Measurements from ENCODE around the gene CMIP.

The CMIP gene

DNA sequence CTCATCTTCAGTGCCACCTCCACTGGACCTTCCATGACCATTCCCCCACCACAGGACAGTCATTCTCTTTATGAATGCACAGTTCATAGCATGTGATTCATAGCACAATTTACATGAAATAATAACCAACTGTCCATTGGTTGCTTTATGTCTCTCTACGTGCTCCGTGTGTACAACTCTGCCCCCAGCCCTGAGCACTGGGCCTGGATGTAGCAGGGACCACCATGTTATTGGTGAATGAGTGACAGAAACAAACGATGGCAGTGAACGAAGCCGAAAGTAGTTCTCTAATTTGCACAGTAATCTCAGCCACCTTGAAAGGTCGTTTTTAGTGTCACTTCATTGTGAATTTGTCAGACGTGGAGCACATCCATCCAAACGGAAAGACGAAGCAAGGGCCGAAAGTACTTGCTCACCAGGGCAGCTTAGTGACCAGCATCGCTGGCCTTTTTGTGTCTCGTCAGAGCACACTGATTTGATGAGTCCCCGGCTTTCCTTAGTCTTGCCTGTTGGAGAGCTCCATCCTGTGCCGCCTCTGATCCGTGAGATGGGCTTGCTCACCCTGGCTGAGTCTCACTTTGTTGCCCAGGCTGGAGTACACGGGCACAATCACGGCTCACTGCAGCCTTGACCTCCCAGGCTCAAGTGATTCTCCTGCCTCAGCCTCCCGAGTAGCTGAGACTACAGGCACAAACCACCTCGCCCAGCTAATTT, 95.3 kb downstream of the CMIP start:
- DNase-seq: no peak

DNA sequence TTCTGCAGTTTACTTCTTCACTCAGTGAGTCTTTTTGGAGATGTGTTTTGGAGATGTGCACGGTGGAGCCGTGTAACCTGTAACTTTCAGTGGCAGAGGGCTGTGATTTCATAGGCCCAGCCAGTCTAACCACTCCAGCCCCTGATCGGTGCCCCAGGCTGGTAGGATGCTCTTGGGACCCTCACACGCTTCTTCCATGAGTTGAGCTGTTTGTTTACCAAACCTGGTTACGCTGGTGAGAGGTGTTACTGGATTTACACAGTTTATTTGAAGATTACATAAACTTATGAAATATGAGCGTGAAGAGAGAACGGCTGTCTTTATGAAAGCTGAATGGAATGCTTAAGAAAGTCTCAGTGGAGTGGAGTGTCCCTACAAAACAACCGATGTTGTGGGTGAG, 96.7 kb downstream of the CMIP start:
- no peak for DNase-seq

DNA sequence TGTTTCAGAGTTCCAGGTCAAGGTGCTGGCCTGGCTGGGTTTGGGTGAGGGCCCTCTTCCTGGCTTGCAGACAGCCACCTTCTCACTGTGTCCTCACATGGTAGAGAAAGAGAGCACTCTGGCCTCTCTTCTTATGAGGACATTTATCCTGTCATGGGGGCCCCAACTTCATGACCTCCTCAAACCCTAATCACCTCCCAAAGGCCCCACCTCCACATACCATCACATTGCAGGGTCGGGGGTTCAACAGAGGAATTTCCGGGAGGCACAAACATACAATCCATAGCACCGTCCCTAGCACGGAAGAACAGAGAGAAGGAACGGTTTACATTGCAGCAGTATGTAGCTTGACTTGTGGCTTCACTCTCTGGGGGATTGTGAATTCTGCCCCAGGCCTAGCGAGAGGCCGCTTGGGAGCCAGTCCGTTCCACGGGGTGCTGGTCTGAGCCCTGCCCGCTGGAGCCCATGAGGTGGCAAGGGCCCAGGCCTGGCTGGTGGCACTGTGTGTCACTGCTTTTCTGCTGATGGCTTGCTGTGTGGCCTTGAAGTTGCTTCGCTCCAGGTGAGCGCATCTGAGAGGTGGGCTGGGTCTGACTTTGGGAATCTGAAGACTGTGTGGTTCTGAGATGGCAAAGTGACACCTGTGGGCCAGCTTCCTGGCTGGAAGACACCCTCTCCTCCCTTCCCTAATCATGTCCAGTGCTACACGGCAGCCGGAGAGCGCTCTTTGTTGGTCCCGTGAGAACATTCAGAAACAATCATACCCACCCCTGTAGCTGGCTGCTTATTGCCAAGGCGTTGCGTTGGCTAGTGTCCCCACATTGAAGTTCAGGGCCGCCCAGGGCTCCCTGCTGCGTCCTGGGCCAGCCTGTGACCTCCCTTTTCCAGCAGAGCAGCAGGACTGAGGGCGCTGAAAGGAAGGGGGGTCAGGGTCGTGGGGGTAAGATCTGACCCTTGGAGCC, 98.3 kb downstream of the CMIP start:
- DNase-seq: no peak

- no peak for DNase-seq
These were observed 99.0 kb downstream of the CMIP start for GRCh38 chr16:81543571-81543970.

GRCh38 chr16:81544261-81544660, 99.7 kb downstream of the CMIP start:
- DNase-seq: peak; percentile 62 to 67

- no peak for DNase-seq
These were observed 100.2 kb downstream of the CMIP start for GRCh38 chr16:81544700-81545271.

GRCh38 chr16:81545470-81546250, 101.1 kb downstream of the CMIP start:
- DNase-seq: no peak

DNA sequence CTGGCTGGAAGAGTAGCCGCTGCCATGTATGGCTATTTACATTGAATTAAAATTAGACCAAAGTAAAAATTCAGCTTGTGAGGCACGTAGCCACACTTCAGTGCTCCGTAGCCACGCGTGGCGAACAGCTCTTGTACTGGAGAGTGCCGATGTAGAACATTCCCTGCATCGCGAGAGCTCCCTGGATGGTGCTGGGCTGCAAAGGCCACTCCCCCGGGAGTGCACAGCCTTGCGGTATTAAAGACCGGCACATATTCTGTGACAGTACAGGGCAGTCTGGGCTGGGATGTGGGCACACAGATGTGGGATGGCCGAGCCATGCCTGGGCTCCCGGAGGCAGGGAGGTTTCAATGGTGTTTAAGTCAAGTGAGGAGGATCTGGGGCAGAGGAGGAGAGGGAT, 102.2 kb downstream of the CMIP start:
- DNase-seq: no peak

GRCh38 chr16:81547194-81547938, 102.8 kb downstream of the CMIP start:
- no peak for DNase-seq

- DNase-seq: no peak
These were observed 103.3 kb downstream of the CMIP start for GRCh38 chr16:81547939-81548216.

- DNase-seq: no peak
These were observed 103.9 kb downstream of the CMIP start for GRCh38 chr16:81548551-81548875.

- no peak for DNase-seq
These were observed 104.4 kb downstream of the CMIP start for GRCh38 chr16:81548876-81549546.

DNA sequence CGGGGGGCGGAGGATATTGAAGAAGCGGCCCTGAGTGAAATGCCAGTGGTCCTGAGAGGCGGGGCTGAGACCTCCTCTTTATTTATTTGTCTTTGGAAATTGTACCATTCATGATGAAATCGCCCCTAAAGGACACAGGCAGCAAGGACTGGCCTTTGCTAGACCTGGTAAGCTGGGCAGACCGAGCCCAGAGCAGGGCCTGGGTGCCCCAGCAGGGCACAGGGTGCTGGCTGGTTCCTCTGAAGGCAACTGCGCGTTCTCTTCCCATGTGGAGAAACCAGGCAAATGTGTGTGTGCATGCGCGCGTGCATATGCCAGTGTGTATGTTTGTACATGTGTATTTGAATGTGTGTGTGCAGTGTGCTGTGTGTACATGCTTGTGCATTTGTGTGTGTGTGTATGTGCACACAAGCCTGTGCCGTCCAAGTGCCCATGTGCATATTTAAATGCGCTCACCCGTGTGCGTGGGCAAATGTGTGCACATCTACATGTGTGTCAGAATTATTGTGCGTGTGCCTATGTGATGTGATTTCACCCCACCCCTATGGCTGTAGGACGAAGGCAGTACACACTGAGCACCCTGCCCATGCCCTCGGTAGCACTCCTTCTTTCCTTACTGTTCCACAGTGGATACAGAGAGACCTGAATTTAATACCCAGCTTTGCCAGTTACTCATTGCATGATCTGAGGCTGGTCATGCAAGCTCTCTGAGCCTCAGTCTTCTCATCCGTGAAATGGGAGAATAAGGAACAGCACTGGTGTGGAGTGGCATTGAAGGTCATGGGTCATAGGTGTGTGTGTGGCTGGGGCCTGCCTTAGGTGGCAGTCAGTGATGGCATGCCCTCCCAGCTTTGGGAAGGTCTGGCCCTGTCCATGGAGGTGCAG, 105.2 kb downstream of the CMIP start:
- no peak for DNase-seq

GRCh38 chr16:81550432-81550808, 105.8 kb downstream of the CMIP start:
- DNase-seq: no peak

DNA sequence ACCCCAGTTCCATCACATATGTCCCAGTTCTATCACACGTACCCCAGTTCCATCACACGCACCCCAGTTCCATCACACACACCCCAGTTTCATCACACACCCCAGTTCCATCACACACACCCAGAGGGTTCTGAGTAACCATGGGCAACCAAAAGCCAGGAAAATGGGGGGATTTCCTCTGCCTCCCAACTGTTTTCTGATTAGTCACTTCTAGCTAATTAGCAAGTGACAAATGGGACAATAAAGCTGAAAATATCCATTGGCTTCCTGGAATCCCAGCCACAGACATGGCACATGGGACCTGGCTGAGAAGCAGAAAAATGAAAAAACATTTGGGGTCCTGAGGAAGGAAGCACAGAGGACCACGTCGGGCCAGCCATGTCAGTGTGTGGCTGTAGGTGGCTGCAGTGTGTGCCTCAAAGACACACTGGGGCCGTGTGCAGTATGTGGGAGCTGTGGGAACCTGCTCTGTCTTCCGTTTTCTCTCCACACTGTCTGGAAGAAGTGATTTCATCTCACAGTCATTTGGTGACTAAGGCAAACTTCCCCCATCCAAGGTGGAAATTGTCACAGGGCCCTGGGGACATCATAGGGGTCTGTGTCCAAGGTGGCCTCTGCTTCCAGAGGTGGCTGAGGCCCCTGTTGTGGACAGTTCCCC, 106.7 kb downstream of the CMIP start:
- DNase-seq: peak; percentile 28 to 44

DNA sequence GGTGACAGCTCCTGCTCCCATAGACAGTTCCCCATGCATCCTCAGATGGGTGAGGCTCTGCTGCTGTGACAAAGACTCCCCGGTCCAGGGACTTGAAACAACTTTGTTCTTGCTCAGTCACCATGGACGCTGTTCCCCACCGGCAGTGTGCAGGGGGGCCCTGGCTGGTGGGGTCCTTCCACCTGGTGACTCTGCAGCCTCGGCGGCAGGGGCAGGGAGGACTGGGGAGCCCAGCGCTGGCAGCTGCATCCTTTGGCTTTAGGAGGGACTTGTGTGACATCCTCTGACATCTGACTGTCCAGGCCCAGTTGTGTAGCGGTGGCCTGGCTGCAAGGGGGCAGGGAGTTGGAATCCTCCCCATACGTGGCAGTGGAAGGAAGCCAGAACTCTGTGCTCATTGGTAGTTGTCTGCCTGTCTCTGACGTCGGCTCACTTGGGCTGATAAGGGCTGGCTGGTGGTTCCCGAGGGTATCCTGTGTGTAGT, 107.3 kb downstream of the CMIP start:
- no peak for DNase-seq

- DNase-seq: no peak
These were observed 108.1 kb downstream of the CMIP start for GRCh38 chr16:81552743-81553079.

DNA sequence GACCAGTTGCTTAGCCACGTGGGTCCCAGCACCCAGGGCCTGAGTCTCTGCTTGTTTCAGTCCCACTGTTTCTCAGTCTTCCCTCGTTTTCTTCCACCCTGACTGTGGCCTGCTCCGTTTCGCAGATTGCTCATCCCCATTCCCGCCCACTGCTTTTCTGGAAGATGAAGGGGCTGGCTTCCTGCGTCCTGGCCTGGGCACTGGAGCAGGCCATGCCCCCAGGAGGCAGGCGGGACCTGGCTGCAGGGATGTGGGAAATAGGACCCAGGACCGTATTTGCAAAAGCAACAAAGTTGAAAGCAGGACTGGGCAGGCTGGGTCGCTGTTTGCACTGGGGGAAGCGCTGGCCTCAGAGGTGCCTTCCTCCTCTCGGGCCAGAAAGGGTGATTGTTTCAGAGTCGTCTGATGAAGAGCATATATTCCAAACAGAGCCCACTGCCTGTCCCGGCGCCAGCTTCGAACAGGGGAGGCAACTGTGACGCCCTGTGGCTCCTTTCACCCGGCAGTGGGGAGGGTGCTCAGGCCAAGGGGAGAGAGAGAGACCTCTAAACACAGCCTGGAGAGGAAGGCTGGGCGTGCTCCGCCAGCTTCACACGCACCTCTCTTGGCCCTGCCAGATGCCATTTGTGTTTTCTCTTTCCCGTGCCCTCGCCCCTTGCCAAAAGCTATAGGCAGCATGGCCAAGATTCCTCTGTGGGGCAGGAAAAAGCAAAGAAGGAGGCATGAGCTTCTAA, 108.6 kb downstream of the CMIP start:
- DNase-seq: no peak

- no peak for DNase-seq
These were observed 109.4 kb downstream of the CMIP start for GRCh38 chr16:81553814-81554675.
